Hippocampal formation (tissue), 2 donors: ENCODE results near the gene IKBIP.
A peak's percentile ranks its signal among the peaks of the same experiment; 100 is the strongest.
"Not testable (repeated sequence)": the region's sequence is repeated elsewhere in the genome, so short reads cannot be mapped to it uniquely, and the experiment has no call there.

Experiments used
- DNase-seq, 2 donors: peaks; one replicate each; lab custom pipeline; 2025; lab: John Stamatoyannopoulos, UW

The IKBIP gene

DNA sequence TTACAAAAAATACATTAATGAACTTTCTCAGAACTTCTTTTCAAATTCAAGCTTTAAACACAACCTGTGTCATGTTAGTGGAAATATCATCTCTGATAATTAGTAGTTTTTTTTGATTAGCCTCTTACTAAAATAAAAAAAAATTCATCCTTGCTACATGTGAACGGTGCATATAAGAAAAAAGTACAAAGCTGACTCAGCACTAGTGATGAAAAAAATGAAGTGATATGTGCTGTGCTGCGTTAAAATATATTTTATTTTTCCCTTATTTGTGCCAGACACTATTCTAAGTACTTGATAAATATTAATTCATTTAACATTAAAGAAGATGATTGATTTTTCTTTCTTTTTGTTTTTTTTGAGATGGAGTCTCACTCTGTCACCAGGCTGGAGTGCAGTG, 7.5 kb downstream of the IKBIP start:
- DNase-seq: no peak

GRCh38 chr12:98635657-98636323, 8.8 kb downstream of the IKBIP start:
- DNase-seq: no peak

DNA sequence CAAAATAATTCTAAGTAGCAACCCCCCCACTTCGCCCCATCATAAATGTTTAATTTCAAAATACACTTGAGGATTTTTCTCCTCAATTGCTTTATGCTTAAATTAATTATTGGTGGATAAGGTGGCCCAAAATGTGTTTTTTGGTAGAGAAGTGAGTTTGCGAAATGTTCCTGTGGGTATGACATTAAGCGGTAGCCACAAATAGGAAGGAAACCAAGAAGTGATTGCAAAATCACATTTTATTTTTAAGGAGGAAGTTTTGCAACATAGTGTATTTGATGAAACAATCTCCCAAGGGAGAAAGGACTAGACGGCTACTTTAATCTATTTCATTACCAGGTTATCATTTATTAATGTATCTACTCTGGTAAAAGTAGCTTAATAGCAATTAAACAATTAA, 25.6 kb downstream of the IKBIP start:
- no peak for DNase-seq

GRCh38 chr12:98612696-98613334, 31.8 kb downstream of the IKBIP start:
- DNase-seq: no peak

DNA sequence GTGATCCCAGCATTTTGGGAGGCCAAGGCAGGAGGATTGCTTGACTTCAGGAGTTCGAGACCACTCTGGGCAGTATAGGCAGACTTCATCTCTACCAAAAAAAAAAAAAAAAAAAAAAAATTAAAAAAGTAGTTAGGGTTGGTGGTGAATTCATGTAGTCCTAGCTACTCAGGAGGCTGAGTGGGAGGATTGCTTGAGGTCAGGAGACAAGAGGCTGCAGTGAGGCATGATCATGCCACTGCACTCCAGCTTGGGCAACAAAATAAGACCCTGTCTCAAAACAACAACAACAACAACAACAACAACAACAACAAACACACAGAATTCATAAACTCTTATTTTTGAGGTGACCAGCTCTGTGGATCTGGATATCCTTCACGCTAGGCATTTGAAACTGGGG, 34.0 kb downstream of the IKBIP start:
- DNase-seq: no peak

- DNase-seq: no peak
Observed at GRCh38 chr12:98606359-98606988, 38.1 kb downstream of the IKBIP start.

DNA sequence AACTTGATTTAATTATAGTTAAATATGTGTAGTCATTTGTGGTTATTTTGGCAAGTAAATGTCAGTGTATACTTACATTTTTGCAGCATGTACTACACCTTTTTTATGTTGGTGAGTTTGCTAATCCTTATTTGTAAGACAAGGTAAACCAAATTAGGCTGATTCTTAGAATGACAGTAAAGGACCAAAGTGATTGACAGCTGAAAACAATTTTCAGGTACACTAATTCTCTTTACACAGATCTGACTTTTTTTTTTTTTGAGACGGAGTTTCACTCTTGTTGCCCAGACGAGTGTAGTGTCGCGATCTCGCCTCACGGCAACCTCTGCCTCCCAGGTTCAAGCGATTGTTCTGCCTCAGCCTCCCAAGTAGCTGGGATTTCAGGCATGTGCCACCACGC, 42.7 kb downstream of the IKBIP start:
- DNase-seq: no peak

DNA sequence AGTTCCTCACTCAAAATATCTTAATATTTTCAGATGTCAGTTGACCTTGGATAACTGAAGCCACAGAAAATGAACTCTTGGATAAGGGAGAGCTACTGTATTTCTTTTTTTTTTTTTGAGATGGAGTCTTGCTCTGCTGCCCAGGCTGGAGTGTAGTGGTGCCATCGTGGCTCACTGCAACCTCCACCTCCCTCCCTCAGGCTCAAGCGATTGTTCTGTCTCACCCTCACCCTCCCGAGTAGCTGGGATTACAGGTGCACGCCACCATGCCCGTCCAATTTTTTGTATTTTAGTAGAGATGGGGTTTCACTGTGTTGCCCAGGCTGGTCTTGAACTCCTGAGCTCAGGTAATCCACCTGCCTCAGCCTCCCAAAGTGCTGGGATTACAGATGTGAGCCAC, 47.3 kb downstream of the IKBIP start:
- not testable (repeated sequence) for DNase-seq

DNA sequence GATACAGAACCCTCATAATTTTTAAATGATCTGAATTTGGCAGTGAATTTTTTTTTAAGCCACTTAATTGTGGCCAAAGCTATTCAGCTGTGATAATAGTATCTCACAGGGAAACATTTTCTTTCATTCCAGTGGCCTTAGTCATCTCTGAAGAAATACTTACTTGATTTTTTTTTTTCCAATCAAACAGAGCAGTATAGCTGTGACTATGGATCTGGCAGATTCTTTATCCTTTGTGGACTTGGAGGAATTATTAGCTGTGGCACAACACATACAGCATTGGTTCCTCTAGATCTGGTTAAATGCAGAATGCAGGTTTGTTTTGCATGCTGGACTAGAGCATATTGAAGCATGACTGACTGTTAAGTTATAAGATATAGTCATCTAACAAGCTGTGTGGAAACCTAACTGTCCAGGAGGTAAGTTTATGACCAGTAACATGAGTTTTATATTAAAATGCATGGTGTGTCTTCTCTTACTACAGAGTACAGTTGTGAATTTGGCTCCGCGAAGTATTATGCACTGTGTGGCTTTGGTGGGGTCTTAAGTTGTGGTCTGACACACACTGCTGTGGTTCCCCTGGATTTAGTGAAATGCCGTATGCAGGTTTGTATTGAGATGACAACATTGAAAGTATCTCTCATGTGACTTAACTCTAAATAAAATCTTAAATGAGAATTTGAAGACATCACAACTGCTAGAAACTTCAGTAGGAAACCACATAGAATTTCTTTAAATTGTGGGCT, 49.2 kb downstream of the IKBIP start:
- no peak for DNase-seq

GRCh38 chr12:98594050-98594835, 50.3 kb downstream of the IKBIP start:
- DNase-seq: peak in 1 of 2 donors; percentile 49

GRCh38 chr12:98593351-98594049, 51.1 kb downstream of the IKBIP start, which contains the start of gene SLC25A3:
Gene SLC25A3 (plus strand): TSS chr12:98593686. CDS start chr12:98593979, 293 bp downstream.
- peak; percentile 94 to 98 for DNase-seq

DNA sequence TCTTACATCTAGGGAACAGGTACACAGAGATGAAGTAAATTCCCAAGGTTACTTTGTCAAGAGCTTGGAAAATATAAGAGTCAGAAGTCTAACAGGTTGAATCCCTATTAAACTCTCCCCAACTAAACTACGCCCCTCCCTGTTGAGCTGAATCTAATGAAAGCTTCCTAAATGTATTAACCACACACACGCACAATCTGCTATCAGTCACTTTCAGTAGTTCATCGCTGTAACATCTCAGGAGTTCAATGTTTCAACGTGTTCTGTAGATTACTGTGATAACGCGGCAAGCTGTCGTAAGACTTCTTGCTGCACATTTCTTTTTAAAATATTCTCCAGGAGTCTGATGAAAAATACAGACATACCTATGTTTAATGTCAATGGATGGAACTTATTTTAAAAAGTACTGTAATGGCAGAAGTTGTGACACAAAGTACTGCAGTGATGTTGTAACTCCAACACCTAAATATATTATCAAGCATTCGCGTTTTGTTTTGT, 51.7 kb downstream of the IKBIP start:
- no peak for DNase-seq

GRCh38 chr12:98591209-98591608, 53.4 kb downstream of the IKBIP start:
- DNase-seq: no peak

DNA sequence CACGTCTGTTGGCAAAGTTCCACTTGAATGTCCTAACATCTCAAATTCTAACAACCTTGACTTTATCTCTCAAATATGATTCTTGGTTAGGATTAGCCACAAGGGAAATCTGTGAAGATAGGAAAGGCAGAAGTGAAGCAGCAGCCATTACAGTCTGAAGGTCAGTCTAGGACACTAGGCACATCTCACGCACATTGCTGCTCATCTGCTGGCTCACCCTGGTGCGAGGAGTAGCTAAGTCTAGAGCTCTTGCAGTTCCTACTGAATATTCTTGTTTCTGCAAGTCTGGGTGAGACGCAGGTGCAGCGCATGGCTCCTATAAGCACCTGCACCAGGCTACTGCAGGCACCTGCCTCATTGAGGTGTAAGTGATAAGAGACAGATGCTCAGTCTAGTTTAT, 57.5 kb downstream of the IKBIP start:
- no peak for DNase-seq

DNA sequence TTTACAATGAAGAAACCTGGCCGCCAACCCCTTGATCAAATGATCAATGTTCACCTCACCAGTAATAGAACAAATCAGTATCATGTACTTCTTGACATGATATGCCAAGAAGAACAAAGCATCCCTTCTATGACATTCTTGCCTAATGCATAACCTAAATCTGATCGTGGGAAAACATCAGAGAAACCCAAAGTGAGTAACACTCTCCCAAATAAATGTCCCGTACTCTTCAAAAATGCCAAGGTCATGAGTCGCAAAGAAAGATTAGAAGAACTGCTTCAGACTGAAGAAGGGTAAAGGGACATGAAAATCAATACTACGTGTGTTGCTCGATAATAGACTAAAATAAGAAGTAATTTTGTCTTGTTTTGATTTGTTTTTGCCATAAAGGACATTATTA, 62.5 kb downstream of the IKBIP start:
- no peak for DNase-seq

DNA sequence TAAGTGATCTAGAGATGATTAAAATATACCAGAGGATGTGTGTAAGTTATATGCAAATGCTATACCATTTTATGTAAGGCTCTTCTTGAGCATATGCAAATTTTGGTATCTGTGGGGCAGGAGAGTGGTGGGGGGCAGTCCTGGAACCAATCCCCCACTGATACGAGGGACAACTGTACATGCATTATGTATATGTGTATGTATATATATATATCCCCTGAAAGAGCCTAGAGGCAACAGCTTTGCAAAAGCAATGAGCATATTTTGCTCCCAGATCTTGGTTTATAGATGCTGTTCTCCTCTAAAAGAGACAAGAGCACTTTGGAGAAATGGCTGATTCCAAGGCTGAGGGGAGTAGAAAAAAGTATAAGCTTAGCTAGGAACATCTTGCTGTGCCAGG, 63.5 kb downstream of the IKBIP start:
- DNase-seq: no peak

DNA sequence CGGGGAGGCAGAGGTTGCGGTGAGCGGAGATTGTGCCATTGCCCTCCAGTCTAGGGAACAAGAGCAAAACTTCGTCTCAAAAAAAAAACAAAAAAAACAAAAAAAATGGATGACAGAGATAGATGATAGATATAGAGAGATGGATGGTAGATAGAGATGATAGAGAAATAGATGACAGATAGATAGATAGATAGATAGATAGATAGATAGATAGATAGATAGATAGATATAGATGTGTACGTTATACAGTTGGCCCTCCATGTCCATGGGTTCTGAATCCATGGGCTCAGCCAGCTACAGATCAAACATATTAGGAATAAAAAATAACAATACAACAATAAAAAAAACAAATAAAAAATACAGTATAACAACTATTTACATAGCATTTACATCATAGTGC, 63.9 kb downstream of the IKBIP start:
- no peak for DNase-seq

DNA sequence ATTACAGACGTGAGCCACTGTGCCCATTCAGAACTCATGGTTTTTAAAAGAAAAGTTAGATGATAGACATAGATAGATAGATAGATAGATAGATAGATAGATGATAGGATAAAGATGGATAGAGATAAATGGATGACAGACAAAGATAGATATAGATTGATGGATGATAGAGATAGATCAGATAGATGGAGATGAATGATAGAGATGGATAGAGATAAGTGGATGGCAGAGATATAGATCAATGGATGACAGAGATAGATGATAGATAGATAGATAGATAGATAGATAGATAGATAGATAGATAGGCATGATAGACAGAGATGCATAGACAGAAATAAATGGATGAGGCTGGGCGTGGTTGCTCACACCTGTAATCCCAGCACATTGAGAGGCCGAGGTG, 64.8 kb downstream of the IKBIP start:
- DNase-seq: no peak

DNA sequence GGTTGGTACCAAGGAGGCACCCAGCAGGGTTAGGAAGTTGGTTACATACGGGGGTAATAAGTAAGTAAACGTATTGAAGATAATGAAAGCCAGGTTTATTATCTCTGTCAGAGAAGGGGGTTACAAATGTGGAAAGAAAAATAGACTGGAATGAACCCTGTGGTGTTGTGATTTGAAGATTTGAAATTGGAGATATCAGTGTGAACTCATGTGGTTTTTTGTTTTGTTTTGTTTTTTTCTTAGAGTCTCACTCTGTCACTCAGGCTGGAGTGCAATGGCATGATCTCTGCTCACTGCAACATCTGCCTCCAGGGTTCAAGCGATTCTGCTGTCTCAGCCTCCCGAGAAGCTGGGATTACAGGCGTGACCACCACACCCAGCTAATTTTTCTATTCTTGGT, 65.2 kb downstream of the IKBIP start:
- no peak for DNase-seq

DNA sequence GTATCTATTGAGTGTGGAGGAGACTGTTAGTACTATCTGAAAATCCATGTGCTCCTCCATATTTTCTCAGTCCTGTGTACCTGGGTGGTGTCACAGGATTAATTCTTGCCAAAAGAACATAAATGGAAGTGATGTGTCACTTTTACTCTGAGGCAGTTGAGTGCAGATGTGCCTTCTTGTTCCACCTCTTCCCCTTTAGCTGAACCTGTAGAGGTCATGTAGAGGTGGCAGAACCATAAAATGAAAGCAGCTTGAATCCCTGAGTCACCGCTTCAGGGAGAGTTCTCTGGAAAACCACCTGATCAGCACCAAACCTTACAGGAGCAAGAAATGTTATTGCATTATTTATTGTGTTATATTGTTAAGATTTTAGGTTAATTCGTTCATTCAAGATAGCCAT, 65.8 kb downstream of the IKBIP start:
- no peak for DNase-seq

GRCh38 chr12:98578392-98578791, 66.2 kb downstream of the IKBIP start:
- no peak for DNase-seq
